ENCODE results near the gene SOST. TPM values are rescaled to one million over a fixed set of nuclear protein-coding genes. Genes with fewer than 3 reads are reported as not detected.
A peak's percentile ranks its signal among the peaks of the same experiment; 100 is the strongest.

The SOST gene
- total RNA-seq, 2 experiments from 2014 or later: not detected

- peaks cover 2% of the 10 kb centered on the region for H3K4me1 Mint-ChIP-seq
- POLR2A ChIA-PET: interaction anchor here (0.7 kb wide), 1 partner anchor 132 kb away, joined by 3 read pairs; no protein-coding TSS in a partner anchor
- no peak overlapping the region for H3K27ac Mint-ChIP-seq
- ATAC-seq (ENCODE audit: low read depth): no peak
- H3K4me3 Mint-ChIP-seq: no peak overlapping the region
- H3K27me3 Mint-ChIP-seq: peaks cover 50% of the 10 kb centered on the region
- no peaks in the 10 kb centered on the region for H3K36me3 Mint-ChIP-seq
- DNase-seq: no peak
- H3K9me3 Mint-ChIP-seq: no peaks in the 10 kb centered on the region
Measured at GRCh38 chr17:43784628-43785101, 26.1 kb upstream of the SOST start.

- Mint-ChIP-seq H3K27me3 (peaks cover 50% of the 10 kb centered on the region), H3K4me3 (no peak overlapping the region), H3K9me3 (no peaks in the 10 kb centered on the region), H3K27ac (no peak overlapping the region), H3K36me3 (no peaks in the 10 kb centered on the region), H3K4me1 (peaks cover 2% of the 10 kb centered on the region)
- POLR2A ChIA-PET: no interaction called here
- DNase-seq: no peak
- no peak for ATAC-seq (ENCODE audit: low read depth)
Measured at GRCh38 chr17:43784068-43784467, 25.5 kb upstream of the SOST start.

- ATAC-seq (ENCODE audit: low read depth) (no peak), DNase-seq (no peak)
- Mint-ChIP-seq H3K27me3 (peaks cover 44% of the 10 kb centered on the region), H3K4me1 (peaks cover 2% of the 10 kb centered on the region), H3K36me3 (no peaks in the 10 kb centered on the region), H3K4me3 (no peak overlapping the region), H3K27ac (no peak overlapping the region), H3K9me3 (no peaks in the 10 kb centered on the region)
- POLR2A ChIA-PET: interaction anchor here (0.5 kb wide), 1 partner anchor 68 kb away, joined by 3 read pairs; no protein-coding TSS in a partner anchor
Measured at GRCh38 chr17:43782913-43783680, 24.5 kb upstream of the SOST start.

GRCh38 chr17:43780135-43780534, 21.5 kb upstream of the SOST start, which contains the start of gene CFAP97D1:
Gene CFAP97D1, plus strand, starts transcription at chr17:43780435. Its CDS starts 28 bp downstream, at chr17:43780463.
- Mint-ChIP-seq H3K9me3 (no peaks in the 10 kb centered on the region), H3K4me1 (peaks cover 2% of the 10 kb centered on the region), H3K36me3 (no peaks in the 10 kb centered on the region), H3K4me3 (peak within 1 kb of the TSS; percentile 76), H3K27me3 (peaks cover 44% of the 10 kb centered on the region), H3K27ac (no peak within 1 kb of the TSS)
- ATAC-seq (ENCODE audit: low read depth): no peak
- no peak for DNase-seq
- POLR2A ChIA-PET: no interaction called here

GRCh38 chr17:43779145-43780125, 20.8 kb upstream of the SOST start:
- H3K36me3 Mint-ChIP-seq: no peaks in the 10 kb centered on the region
- H3K4me3 Mint-ChIP-seq: peak overlapping the region; percentile 76
- peaks cover 2% of the 10 kb centered on the region for H3K4me1 Mint-ChIP-seq
- POLR2A ChIA-PET: interaction anchor here (0.9 kb wide), 1 partner anchor 295 kb away, joined by 3 read pairs; no protein-coding TSS in a partner anchor
- peaks cover 40% of the 10 kb centered on the region for H3K27me3 Mint-ChIP-seq
- H3K27ac Mint-ChIP-seq: peak overlapping the region; percentile 64
- peak; percentile 51 for ATAC-seq (ENCODE audit: low read depth)
- no peaks in the 10 kb centered on the region for H3K9me3 Mint-ChIP-seq
- no peak for DNase-seq

- DNase-seq (peak; percentile 88), ATAC-seq (ENCODE audit: low read depth) (peak; percentile 96)
- POLR2A ChIA-PET: interaction anchor here (0.9 kb wide), 1 partner anchor 294 kb away, joined by 3 read pairs; no protein-coding TSS in a partner anchor
- Mint-ChIP-seq H3K36me3 (peaks cover 3% of the 10 kb centered on the region), H3K9me3 (no peaks in the 10 kb centered on the region), H3K4me1 (peaks cover 3% of the 10 kb centered on the region), H3K4me3 (peak within 1 kb of the TSS; percentile 81), H3K27ac (peak within 1 kb of the TSS; percentile 64), H3K27me3 (peaks cover 35% of the 10 kb centered on the region)
Measured at GRCh38 chr17:43778337-43779144, 19.9 kb upstream of the SOST start, which contains the start of gene DUSP3. Gene DUSP3, minus strand, starts transcription at chr17:43778977. Its CDS starts 53 bp downstream, at chr17:43778924.

- H3K4me1 Mint-ChIP-seq: peaks cover 5% of the 10 kb centered on the region
- H3K36me3 Mint-ChIP-seq: peaks cover 10% of the 10 kb centered on the region
- H3K27ac Mint-ChIP-seq: no peak overlapping the region
- H3K9me3 Mint-ChIP-seq: no peaks in the 10 kb centered on the region
- ATAC-seq (ENCODE audit: low read depth) (no peak), DNase-seq (no peak)
- POLR2A ChIA-PET: no interaction called here
- no peak overlapping the region for H3K4me3 Mint-ChIP-seq
- H3K27me3 Mint-ChIP-seq: no peaks in the 10 kb centered on the region
Measured at GRCh38 chr17:43774304-43775250, 16.0 kb upstream of the SOST start.

- Mint-ChIP-seq H3K4me3 (no peak overlapping the region), H3K9me3 (no peaks in the 10 kb centered on the region), H3K4me1 (peaks cover 9% of the 10 kb centered on the region), H3K27ac (peak overlapping the region; percentile 38), H3K27me3 (no peaks in the 10 kb centered on the region), H3K36me3 (peaks cover 11% of the 10 kb centered on the region)
- POLR2A ChIA-PET: no interaction called here
- ATAC-seq (ENCODE audit: low read depth): no peak
- no peak for DNase-seq
Measured at GRCh38 chr17:43772877-43773648, 14.5 kb upstream of the SOST start.

- H3K9me3 Mint-ChIP-seq: no peaks in the 10 kb centered on the region
- no peak overlapping the region for H3K4me3 Mint-ChIP-seq
- POLR2A ChIA-PET: no interaction called here
- peaks cover 8% of the 10 kb centered on the region for H3K4me1 Mint-ChIP-seq
- no peaks in the 10 kb centered on the region for H3K27me3 Mint-ChIP-seq
- H3K36me3 Mint-ChIP-seq: peaks cover 11% of the 10 kb centered on the region
- ATAC-seq (ENCODE audit: low read depth) (no peak), DNase-seq (no peak)
- no peak overlapping the region for H3K27ac Mint-ChIP-seq
Measured at GRCh38 chr17:43771463-43771862, 12.9 kb upstream of the SOST start.

- no peak overlapping the region for H3K27ac Mint-ChIP-seq
- ATAC-seq (ENCODE audit: low read depth) (no peak), DNase-seq (no peak)
- POLR2A ChIA-PET: no interaction called here
- H3K4me1 Mint-ChIP-seq: peaks cover 8% of the 10 kb centered on the region
- H3K9me3 Mint-ChIP-seq: no peaks in the 10 kb centered on the region
- H3K4me3 Mint-ChIP-seq: no peak overlapping the region
- no peaks in the 10 kb centered on the region for H3K27me3 Mint-ChIP-seq
- H3K36me3 Mint-ChIP-seq: peaks cover 11% of the 10 kb centered on the region
Measured at GRCh38 chr17:43770957-43771356, 12.4 kb upstream of the SOST start.

- H3K9me3 Mint-ChIP-seq: no peaks in the 10 kb centered on the region
- H3K27me3 Mint-ChIP-seq: no peaks in the 10 kb centered on the region
- peaks cover 11% of the 10 kb centered on the region for H3K36me3 Mint-ChIP-seq
- no peak overlapping the region for H3K27ac Mint-ChIP-seq
- no peak overlapping the region for H3K4me3 Mint-ChIP-seq
- DNase-seq: no peak
- peaks cover 8% of the 10 kb centered on the region for H3K4me1 Mint-ChIP-seq
- no peak for ATAC-seq (ENCODE audit: low read depth)
- POLR2A ChIA-PET: no interaction called here
Measured at GRCh38 chr17:43769859-43770258, 11.3 kb upstream of the SOST start.
